GM12878 (cell line): ENCODE measurements around the gene SNAP47. TPM values are rescaled to one million over a fixed set of nuclear protein-coding genes. Genes with fewer than 3 reads are reported as not detected.

ENCODE experiments used
- ATAC-seq: fragments of 200-7000 bp; cut with Tn5 transposase; 3 replicates; pipeline ENCODE4 v1.9.1; 2020; ENCODE audit warnings: mild to moderate bottlenecking, moderate library complexity
- BruUV-seq: library from RNA; stranded (reverse); fragments of 400-500 nt; replicated peaks from 2 replicates; lab custom pipeline; 2021; lab: Mats Ljungman, UMichigan
- CTCF ChIA-PET: fragments of 300-600 bp; sonication (Branson Sonifier 250); formaldehyde crosslinking; extraction: SDS; loops from one replicate; lab custom pipeline; 2021; ENCODE audit warnings: inconsistent platforms; lab: Yijun Ruan, JAX
- POLR2A ChIA-PET: fragments of 350-600 bp; formaldehyde crosslinking; extraction: SDS; loops from one replicate; lab custom pipeline; 2021; ENCODE audit warnings: inconsistent platforms; lab: Charles Lee
- RAD21 ChIA-PET: fragments of 300-600 bp; sonication (Branson Sonifier 250); formaldehyde crosslinking; loops from one replicate; lab custom pipeline; 2023; ENCODE audit warnings: antibody characterized with exemption; ENCODE audit not compliant: unreplicated experiment; lab: Charles Lee
- SMC1A ChIA-PET: fragments of 300-600 bp; sonication (Branson Sonifier 250); formaldehyde crosslinking; loops from one replicate; lab custom pipeline; 2023; ENCODE audit not compliant: unreplicated experiment, uncharacterized antibody; lab: Charles Lee
- DNase-seq: peaks from one replicate; pipeline ENCODE4 v3.0.0-alpha.2; 2011; ENCODE audit warnings: low read depth, low spot score
- FAIRE-seq: peaks from 3 replicates; lab custom pipeline; 2011; peaks lifted over from hg19 to GRCh38; lab: Jason Lieb, UNC
- H2AFZ ChIP-seq: 2 replicates; pipeline ENCODE4 v1.6.0; 2011; ENCODE audit warnings: low read depth, low read length, control low read depth; ENCODE audit not compliant: control insufficient read depth
- H3K27ac ChIP-seq: 2 replicates; pipeline ENCODE4 v1.5.1; 2011; ENCODE audit warnings: control low read depth; ENCODE audit not compliant: control insufficient read depth, insufficient read depth
- H3K27me3 ChIP-seq, 2 experiments: replicated peaks in 1 of 2; 2 replicates each; pipeline versions ENCODE4 v1.6.0 to v1.6.1; 2011; ENCODE audit warnings: low read length in 1 of 2; ENCODE audit not compliant: control insufficient read depth in 2 of 2, insufficient read depth in 2 of 2
- H3K36me3 ChIP-seq, 2 experiments: 2 replicates each; pipeline ENCODE4 v1.5.1; 2011; ENCODE audit warnings: low read length in 1 of 2; ENCODE audit not compliant: control insufficient read depth in 2 of 2, insufficient read depth in 2 of 2
- H3K4me1 ChIP-seq: 2 replicates; pipeline ENCODE4 v1.6.1; 2011; ENCODE audit warnings: mild to moderate bottlenecking, low read length, moderate library complexity, mixed read lengths; ENCODE audit not compliant: control insufficient read depth, insufficient read depth
- H3K4me2 ChIP-seq: 2 replicates; pipeline ENCODE4 v1.6.0; 2011; ENCODE audit warnings: control low read depth; ENCODE audit not compliant: control insufficient read depth, insufficient read depth
- H3K4me3 ChIP-seq: fragments of 200-600 bp; sonication (generic); 2 replicates; pipeline ENCODE4 v1.5.1; 2016
- H3K79me2 ChIP-seq: 2 replicates; pipeline ENCODE4 v1.6.0; 2011; ENCODE audit warnings: low read length; ENCODE audit not compliant: control insufficient read depth, insufficient read depth
- H3K9ac ChIP-seq: 2 replicates; pipeline ENCODE4 v1.8.0; 2011; ENCODE audit warnings: low read length, control low read depth, mixed read lengths; ENCODE audit not compliant: control insufficient read depth, insufficient read depth
- H3K9me3 ChIP-seq: replicated peaks from 3 replicates; pipeline ENCODE4 v1.5.1; 2011; ENCODE audit warnings: mild to moderate bottlenecking, low read length; ENCODE audit not compliant: control insufficient read depth, insufficient read depth
- H4K20me1 ChIP-seq: 2 replicates; pipeline ENCODE4 v1.6.0; 2011; ENCODE audit not compliant: control insufficient read depth, insufficient read depth
- ATF2 ChIP-seq: IDR thresholded peaks from 2 replicates; pipeline ENCODE4 v1.6.1; 2012; ENCODE audit warnings: low read length, inconsistent platforms
- ATF7 ChIP-seq: fragments of 450-650 bp; IDR thresholded peaks from 2 replicates; pipeline ENCODE4 v1.6.1; 2016; ENCODE audit warnings: low read depth, mild to moderate bottlenecking
- BACH1 ChIP-seq: fragments of 450-650 bp; IDR thresholded peaks from 2 replicates; pipeline ENCODE4 v1.6.1; 2017; ENCODE audit warnings: mild to moderate bottlenecking, borderline replicate concordance
- BHLHE40 ChIP-seq, 2 experiments: fragments of 450-650 bp in 1 of 2; IDR thresholded peaks; 2 replicates each; pipeline ENCODE4 v1.6.1; 2011 to 2017; ENCODE audit warnings: low read depth in 2 of 2, borderline replicate concordance in 1 of 2, improper control_type of control experiment in 1 of 2, low read length in 1 of 2, mild to moderate bottlenecking in 1 of 2
- CBFB ChIP-seq: IDR thresholded peaks from 2 replicates; pipeline ENCODE4 v1.6.1; 2016; ENCODE audit warnings: antibody characterized with exemption, low read depth
- CEBPB ChIP-seq, 2 experiments: fragments of 150-350 bp in 1 of 2; IDR thresholded peaks; 2 replicates each; pipeline ENCODE4 v1.6.1; 2012 to 2014; ENCODE audit warnings: low read depth in 2 of 2, low read length in 2 of 2, borderline replicate concordance in 1 of 2, inconsistent platforms in 1 of 2
- DPF2 ChIP-seq: fragments of 450-650 bp; IDR thresholded peaks from 2 replicates; pipeline ENCODE4 v1.6.1; 2017; ENCODE audit warnings: mild to moderate bottlenecking
- EZH2 ChIP-seq: IDR thresholded peaks from 2 replicates; pipeline ENCODE4 v1.6.1; 2012; ENCODE audit warnings: low read depth, mild to moderate bottlenecking, control low read depth, inconsistent platforms, low read length, borderline replicate concordance; ENCODE audit not compliant: control insufficient read depth
- IRF4 ChIP-seq: IDR thresholded peaks from 2 replicates; pipeline ENCODE4 v1.6.1; 2011; ENCODE audit warnings: low read depth, low read length
- JUNB ChIP-seq: IDR thresholded peaks from 2 replicates; pipeline ENCODE4 v1.6.1; 2016; ENCODE audit warnings: antibody characterized with exemption, mild to moderate bottlenecking
- MEF2B ChIP-seq: fragments of 450-650 bp; IDR thresholded peaks from 2 replicates; pipeline ENCODE4 v1.6.1; 2018; ENCODE audit warnings: mild to moderate bottlenecking, moderate library complexity; ENCODE audit not compliant: partially characterized antibody, poor library complexity, severe bottlenecking
- MLLT1 ChIP-seq: fragments of 450-650 bp; IDR thresholded peaks from 2 replicates; pipeline ENCODE4 v1.6.1; 2016; ENCODE audit warnings: mild to moderate bottlenecking
- PBX3 ChIP-seq: IDR thresholded peaks from 2 replicates; pipeline ENCODE4 v1.6.1; 2011; ENCODE audit warnings: mild to moderate bottlenecking, low read depth, low read length, moderate library complexity; ENCODE audit not compliant: insufficient replicate concordance
- RELA ChIP-seq: fragments of 450-650 bp; IDR thresholded peaks from 2 replicates; pipeline ENCODE4 v1.8.0; 2014; ENCODE audit warnings: borderline replicate concordance; ENCODE audit not compliant: partially characterized antibody
- SMAD1 ChIP-seq: fragments of 450-650 bp; IDR thresholded peaks from 2 replicates; pipeline ENCODE4 v1.6.1; 2018; ENCODE audit warnings: mild to moderate bottlenecking, low read depth; ENCODE audit not compliant: partially characterized antibody
- USF1 ChIP-seq: IDR thresholded peaks from 2 replicates; pipeline ENCODE4 v1.6.1; 2011; ENCODE audit warnings: borderline replicate concordance, low read depth, mild to moderate bottlenecking, moderate library complexity, mixed read lengths, low read length; ENCODE audit not compliant: insufficient read depth; ENCODE audit errors: extremely low read length
- YBX1 ChIP-seq: fragments of 450-650 bp; IDR thresholded peaks from 2 replicates; pipeline ENCODE4 v1.6.1; 2016; ENCODE audit warnings: antibody characterized with exemption
- ZZZ3 ChIP-seq: IDR thresholded peaks from 2 replicates; pipeline ENCODE4 v1.6.1; 2011; ENCODE audit warnings: low read depth; ENCODE audit not compliant: control insufficient read depth, insufficient read length
- WGBS: methylation state at CpG from one replicate; pipeline ENCODE4 v1.1.6; 2016; ENCODE audit warnings: low lambda C conversion rate; ENCODE audit not compliant: insufficient replicate concordance, insufficient coverage; ENCODE audit errors: missing lambda C conversion rate; 5-methylcytosine and 5-hydroxymethylcytosine counted together
- in situ Hi-C: fragments of 300-500 bp; cut with MboI; formaldehyde crosslinking; loops from 9 replicates; pipeline ENCODE4 v1.14.3; 2018; ENCODE audit warnings: mixed read lengths
- intact Hi-C: fragments of 100-400 bp; cut with micrococcal nuclease; formaldehyde crosslinking; loops from one replicate; pipeline ENCODE4 v1.14.2; 2022; ENCODE audit not compliant: unreplicated experiment
- polyA plus RNA-seq, 11 experiments: library from polyadenylated mRNA; depleted of rRNA in 4 of 11; unstranded in 6 of 11; stranded (reverse) in 5 of 11; fragments of >200 nt; fragmentation: Nextera tagmentation in 4 of 11; fragmentation: Illumina TruSeq in 1 of 11; extraction: Ambion mirVana in 4 of 11; extraction: Trizol in 1 of 11; gene quantifications; 1 replicate in 1 of 11; 2 replicates in 10 of 11; pipeline versions ENCODE4 v1.2.1 to v1.2.3, GENCODE V29; 2011 to 2016; ENCODE audit warnings: inconsistent platforms in 2 of 11, missing spikeins in 2 of 11, low read depth in 1 of 11
- total RNA-seq, 4 experiments: library from RNA; depleted of rRNA in 3 of 4; stranded (reverse); fragments of >200 nt in 3 of 4; fragmentation: Illumina TruSeq in 1 of 4; extraction: Trizol in 1 of 4; gene quantifications; 2 replicates each; pipeline versions ENCODE4 v1.2.1 to v1.2.3, GENCODE V29; 2013 to 2021

The SNAP47 gene
- total and polyA plus RNA-seq, 10 of the 15 experiments (the other 5 are each of a cell fraction or from before 2014, with no cell fraction given): 1.3 to 39.6 (median 25.2) TPM

- TF ChIP-seq ZZZ3 (no peak), CBFB (no peak), RELA (no peak)
These were observed 22.5 kb downstream of the SNAP47 start (continued) for GRCh38 chr1:227757781-227758180.

GRCh38 chr1:227758366-227758765 lies 23.1 kb downstream of the SNAP47 start:
- peaks cover 7% of the 10 kb centered on the region; the same call in 2 of the 3 replicates for H3K9me3 ChIP-seq
- H3K4me3 ChIP-seq: no peak overlapping the region
- ChIA-PET CTCF (interaction anchor here (0.6 to 1.2 kb wide), 4 partner anchors 14 to 200 kb away, joined by 3 to 5 read pairs (median 4); no protein-coding TSS in a partner anchor), SMC1A (no interaction called here), RAD21 (interaction anchor here (1.1 kb wide), 1 partner anchor 28 kb away, joined by 3 read pairs; no protein-coding TSS in a partner anchor), POLR2A (no interaction called here)
- 42% methylated on average over 6 of the region's 6 CpGs for WGBS
- no peak overlapping the region; the same call in 1 of the 2 replicates for H3K9ac ChIP-seq
- intact Hi-C loops: no loop called here
- H4K20me1 ChIP-seq: no peaks in the 10 kb centered on the region; the same call in 1 of the 2 replicates
- DNase-seq: peak; percentile 33
- peak; percentile 45 for ATAC-seq
- peaks cover 24 to 25% of the 10 kb centered on the region in 2 experiments for H3K36me3 ChIP-seq
- H3K4me2 ChIP-seq: peak overlapping the region; percentile 57
- peak; percentile 93 for FAIRE-seq
- H3K27me3 ChIP-seq: no peaks in the 10 kb centered on the region
- no peaks in the 10 kb centered on the region; the same call in none of the 2 replicates for H3K79me2 ChIP-seq
- in situ Hi-C loops: no loop called here
- peak overlapping the region; percentile 40 for H3K27ac ChIP-seq
- H3K4me1 ChIP-seq: peaks cover 41% of the 10 kb centered on the region
- H2AFZ ChIP-seq: no peak overlapping the region
- no TSS peak for BruUV-seq
- TF ChIP-seq SMAD1 (no peak), MLLT1 (no peak), ATF2 (no peak; the same call in 1 of the 2 replicates), MEF2B (no peak), USF1 (peak; percentile 64), YBX1 (no peak), BHLHE40 (IDR thresholded peaks at IDR 0.05; ENCODE audit: borderline replicate concordance in 1 of 2, low read depth in 2 of 2, low read length in 1 of 2) (peak in 1 of 2 experiments; percentile 42; a peak in 1 of 4 replicates), DPF2 (no peak), IRF4 (peak; percentile 26; the same call in 1 of the 2 replicates), EZH2 (no peak), ATF7 (no peak), JUNB (peak; percentile 83), BACH1 (no peak), PBX3 (no peak), CEBPB (IDR thresholded peaks at IDR 0.05; ENCODE audit: borderline replicate concordance in 1 of 2, low read depth in 2 of 2, low read length in 2 of 2) (no peak)
